NCI-H2196 (cell line): ENCODE measurements around the gene NANOS2.

Source experiments
- DNase-seq: peaks from one replicate; lab custom pipeline; 2025; ENCODE audit not compliant: unreplicated experiment; lab: John Stamatoyannopoulos, UW

Gene NANOS2

GRCh38 chr19:45913874-45914830 is at the start of gene NANOS2:
Gene NANOS2, minus strand, starts transcription at chr19:45914778. Its CDS starts 85 bp downstream, at chr19:45914693.
- no peak for DNase-seq

- DNase-seq: no peak
Measured at GRCh38 chr19:45962021-45962420, 47.4 kb upstream of the NANOS2 start.

GRCh38 chr19:45960595-45961235 is 46.1 kb upstream of the NANOS2 start:
- peak; percentile 51 for DNase-seq

- no peak for DNase-seq
Measured at GRCh38 chr19:45959517-45960025, 45.0 kb upstream of the NANOS2 start.

GRCh38 chr19:45958769-45959516 is 44.4 kb upstream of the NANOS2 start:
- DNase-seq: no peak

- no peak for DNase-seq
Measured at GRCh38 chr19:45958320-45958719, 43.7 kb upstream of the NANOS2 start.

GRCh38 chr19:45955905-45956608 is 41.5 kb upstream of the NANOS2 start:
- DNase-seq: no peak

GRCh38 chr19:45954156-45954555 is 39.6 kb upstream of the NANOS2 start:
- DNase-seq: no peak

GRCh38 chr19:45953676-45954075 is 39.1 kb upstream of the NANOS2 start:
- DNase-seq: no peak

GRCh38 chr19:45952686-45953505 is 38.3 kb upstream of the NANOS2 start:
- no peak for DNase-seq

GRCh38 chr19:45952341-45952685 is 37.7 kb upstream of the NANOS2 start:
- no peak for DNase-seq

- no peak for DNase-seq
Measured at GRCh38 chr19:45947926-45948325, 33.3 kb upstream of the NANOS2 start.

- DNase-seq: no peak
Measured at GRCh38 chr19:45940515-45940805, 25.9 kb upstream of the NANOS2 start.

- DNase-seq: no peak
Measured at GRCh38 chr19:45939792-45940514, 25.4 kb upstream of the NANOS2 start.

- no peak for DNase-seq
Measured at GRCh38 chr19:45938733-45939319, 24.2 kb upstream of the NANOS2 start.

- no peak for DNase-seq
Measured at GRCh38 chr19:45935267-45935666, 20.7 kb upstream of the NANOS2 start.

- DNase-seq: no peak
Measured at GRCh38 chr19:45934551-45935230, 20.1 kb upstream of the NANOS2 start.

- DNase-seq: no peak
Measured at GRCh38 chr19:45933759-45934158, 19.2 kb upstream of the NANOS2 start.

GRCh38 chr19:45931055-45931454 is 16.5 kb upstream of the NANOS2 start:
- DNase-seq: no peak
